GM06990 (cell line): ENCODE measurements around the gene STX2.

Source experiments
- DNase-seq: peaks from one replicate; pipeline ENCODE4 v3.0.0-alpha.2; 2011; ENCODE audit not compliant: insufficient read length; ENCODE audit errors: extremely low read depth
- H3K27me3 ChIP-seq: replicated peaks from 2 replicates; pipeline ENCODE4 v1.6.0; 2011; ENCODE audit warnings: low read length; ENCODE audit not compliant: control insufficient read depth, insufficient read depth
- H3K36me3 ChIP-seq: 2 replicates; pipeline ENCODE4 v1.5.1; 2011; ENCODE audit warnings: low read length; ENCODE audit not compliant: control insufficient read depth, insufficient read depth
- H3K4me3 ChIP-seq: replicated peaks from 2 replicates; pipeline ENCODE4 v1.5.1; 2011; ENCODE audit warnings: low read depth, mild to moderate bottlenecking, control low read depth, low read length
- TF ChIP-seq, protein P1 (sequence below): IDR thresholded peaks from 2 replicates; pipeline ENCODE4 v1.5.1; 2011; ENCODE audit warnings: low read length, control low read depth, mild to moderate bottlenecking, inconsistent platforms; ENCODE audit not compliant: insufficient read depth, poor library complexity, severe bottlenecking

The STX2 gene

DNA sequence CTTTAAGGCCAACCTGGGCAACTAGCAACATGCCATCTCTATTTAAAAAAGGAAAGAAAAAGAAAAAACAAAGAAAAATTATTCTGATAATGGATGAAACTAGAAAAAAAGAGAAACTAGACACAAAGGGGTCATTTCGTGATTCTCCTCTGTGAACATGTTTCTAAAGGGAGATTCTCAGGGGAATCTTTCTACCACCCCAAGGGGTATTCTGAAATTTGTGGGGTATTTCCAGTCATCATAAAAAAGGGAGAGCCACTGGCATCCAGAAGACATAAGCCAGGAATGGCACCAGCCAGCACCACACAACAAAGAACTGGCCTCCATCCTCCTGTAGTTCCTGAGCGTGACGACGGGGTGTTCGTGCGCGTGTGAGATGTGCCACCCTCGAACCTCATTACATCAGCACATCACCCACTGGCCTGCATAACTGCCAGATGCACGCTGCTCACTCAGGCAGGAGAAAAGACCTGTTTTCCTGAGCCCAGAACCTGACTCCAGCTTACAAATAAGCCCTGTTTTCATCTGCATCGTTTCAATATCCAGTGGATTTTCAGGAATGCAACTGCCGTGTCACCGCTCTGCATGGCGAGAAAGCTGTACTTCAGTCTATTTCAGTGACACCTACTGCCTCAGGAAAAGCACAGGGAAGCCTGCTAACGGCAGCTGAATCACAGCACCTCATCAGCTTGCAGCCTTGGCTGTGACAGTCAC, 23.9 kb downstream of the STX2 start:
- Histone ChIP-seq H3K27me3 (no peaks in the 10 kb centered on the region), H3K36me3 (no peaks in the 10 kb centered on the region; the same call in 1 of the 2 replicates), H3K4me3 (peak overlapping the region; percentile 11; the same call in 1 of the 2 replicates)
- TF ChIP-seq, protein P1, sequence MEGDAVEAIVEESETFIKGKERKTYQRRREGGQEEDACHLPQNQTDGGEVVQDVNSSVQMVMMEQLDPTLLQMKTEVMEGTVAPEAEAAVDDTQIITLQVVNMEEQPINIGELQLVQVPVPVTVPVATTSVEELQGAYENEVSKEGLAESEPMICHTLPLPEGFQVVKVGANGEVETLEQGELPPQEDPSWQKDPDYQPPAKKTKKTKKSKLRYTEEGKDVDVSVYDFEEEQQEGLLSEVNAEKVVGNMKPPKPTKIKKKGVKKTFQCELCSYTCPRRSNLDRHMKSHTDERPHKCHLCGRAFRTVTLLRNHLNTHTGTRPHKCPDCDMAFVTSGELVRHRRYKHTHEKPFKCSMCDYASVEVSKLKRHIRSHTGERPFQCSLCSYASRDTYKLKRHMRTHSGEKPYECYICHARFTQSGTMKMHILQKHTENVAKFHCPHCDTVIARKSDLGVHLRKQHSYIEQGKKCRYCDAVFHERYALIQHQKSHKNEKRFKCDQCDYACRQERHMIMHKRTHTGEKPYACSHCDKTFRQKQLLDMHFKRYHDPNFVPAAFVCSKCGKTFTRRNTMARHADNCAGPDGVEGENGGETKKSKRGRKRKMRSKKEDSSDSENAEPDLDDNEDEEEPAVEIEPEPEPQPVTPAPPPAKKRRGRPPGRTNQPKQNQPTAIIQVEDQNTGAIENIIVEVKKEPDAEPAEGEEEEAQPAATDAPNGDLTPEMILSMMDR: no peak
- peak; percentile 52 for DNase-seq

GRCh38 chr12:130813949-130814348, 25.1 kb downstream of the STX2 start:
- DNase-seq: peak; percentile 74
- H3K4me3 ChIP-seq: peak overlapping the region; percentile 45
- no peaks in the 10 kb centered on the region for H3K27me3 ChIP-seq
- TF ChIP-seq, protein P1: no peak
- no peaks in the 10 kb centered on the region; the same call in 1 of the 2 replicates for H3K36me3 ChIP-seq

GRCh38 chr12:130813436-130813835, 25.6 kb downstream of the STX2 start:
- Histone ChIP-seq H3K36me3 (no peaks in the 10 kb centered on the region; the same call in 1 of the 2 replicates), H3K27me3 (no peaks in the 10 kb centered on the region), H3K4me3 (peak overlapping the region; percentile 45)
- TF ChIP-seq, protein P1: peak; percentile 15
- DNase-seq: no peak

DNA sequence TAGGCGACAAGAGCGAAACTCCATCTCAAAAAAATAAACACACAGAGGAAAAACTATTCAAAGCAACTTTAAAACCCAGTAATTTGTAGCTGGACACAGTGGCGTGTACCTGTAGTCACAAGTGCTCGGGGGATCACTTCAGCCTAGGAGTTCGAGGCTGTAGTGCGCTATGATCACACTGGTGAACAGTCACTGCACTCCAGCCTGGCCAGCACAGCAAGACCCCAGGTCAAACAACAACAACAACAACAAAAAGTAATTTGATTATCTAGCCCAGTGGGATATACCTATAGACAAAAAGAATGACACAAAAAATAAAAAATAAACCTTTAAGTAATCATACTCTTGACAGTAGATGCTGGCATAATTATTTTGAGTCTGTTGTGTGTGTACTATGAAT, 29.3 kb downstream of the STX2 start:
- TF ChIP-seq, protein P1: no peak
- H3K36me3 ChIP-seq: peaks cover 7% of the 10 kb centered on the region
- H3K4me3 ChIP-seq: no peak overlapping the region
- no peaks in the 10 kb centered on the region for H3K27me3 ChIP-seq
- no peak for DNase-seq

- H3K27me3 ChIP-seq: no peaks in the 10 kb centered on the region
- H3K4me3 ChIP-seq: no peak overlapping the region
- TF ChIP-seq, protein P1: no peak
- H3K36me3 ChIP-seq: peaks cover 10% of the 10 kb centered on the region
- no peak for DNase-seq
Measured at GRCh38 chr12:130807309-130807708, 31.7 kb downstream of the STX2 start.
